PC-9 (cell line): Measurements from ENCODE around the gene FLNC. TPM values are rescaled to one million over a fixed set of nuclear protein-coding genes. Genes with fewer than 3 reads are reported as not detected.

Source experiments
- BruUV-seq: library from RNA; stranded (reverse); fragments of 400-500 nt; replicated peaks from 2 replicates; lab custom pipeline; 2021; lab: Mats Ljungman, UMichigan
- CTCF ChIA-PET: fragments of 300-600 bp; sonication (Branson Sonifier 250); formaldehyde crosslinking; loops from one replicate; lab custom pipeline; 2022; ENCODE audit warnings: antibody characterized with exemption; lab: Charles Lee
- POLR2A ChIA-PET: fragments of 300-600 bp; sonication (Branson Sonifier 250); formaldehyde crosslinking; loops from one replicate; lab custom pipeline; 2022; ENCODE audit warnings: antibody characterized with exemption; ENCODE audit not compliant: unreplicated experiment; lab: Charles Lee
- DNase-seq, 2 experiments: peaks; one replicate each; pipeline versions ENCODE4 v3.0.0 to v3.0.0-alpha.2; 2015 to 2022; ENCODE audit warnings: mixed read lengths in 1 of 2
- H2AFZ ChIP-seq: fragments of 200-600 bp; sonication (generic); 2 replicates; pipeline ENCODE4 v1.8.1; 2017; ENCODE audit warnings: antibody characterized with exemption
- H3F3A ChIP-seq: fragments of 200-600 bp; sonication (generic); 2 replicates; pipeline ENCODE4 v1.8.1; 2017; ENCODE audit warnings: antibody characterized with exemption, mild to moderate bottlenecking, low read depth; ENCODE audit not compliant: insufficient read depth
- H3K27ac ChIP-seq: fragments of 200-600 bp; sonication (generic); 2 replicates; pipeline ENCODE4 v1.6.1; 2016; ENCODE audit warnings: mixed run types
- H3K27me3 ChIP-seq: fragments of 200-600 bp; sonication (generic); 2 replicates; pipeline ENCODE4 v1.6.1; 2016; ENCODE audit warnings: low read depth, mixed run types; ENCODE audit not compliant: insufficient read depth
- H3K36me3 ChIP-seq: fragments of 200-600 bp; sonication (generic); 2 replicates; pipeline ENCODE4 v1.6.1; 2016; ENCODE audit warnings: low read depth, mixed run types
- H3K4me1 ChIP-seq: fragments of 200-600 bp; sonication (generic); replicated peaks from 2 replicates; pipeline ENCODE4 v1.6.1; 2016; ENCODE audit warnings: mixed run types; ENCODE audit not compliant: insufficient read depth
- H3K4me2 ChIP-seq: fragments of 200-600 bp; sonication (generic); 2 replicates; pipeline ENCODE4 v1.6.1; 2017; ENCODE audit warnings: mixed run types
- H3K4me3 ChIP-seq: fragments of 200-600 bp; sonication (generic); 2 replicates; pipeline ENCODE4 v1.6.1; 2016; ENCODE audit warnings: mixed run types
- H3K79me2 ChIP-seq: fragments of 200-600 bp; sonication (generic); 2 replicates; pipeline ENCODE4 v1.6.1; 2017; ENCODE audit warnings: low read depth, mixed run types
- H3K9me2 ChIP-seq: fragments of 200-600 bp; sonication (generic); 2 replicates; pipeline ENCODE4 v1.8.1; 2017; ENCODE audit warnings: mild to moderate bottlenecking; ENCODE audit not compliant: insufficient read depth
- H3K9me3 ChIP-seq: fragments of 200-600 bp; sonication (generic); 2 replicates; pipeline ENCODE4 v1.8.1; 2016; ENCODE audit warnings: low read depth; ENCODE audit not compliant: insufficient read depth
- H4K20me1 ChIP-seq: fragments of 200-600 bp; sonication (generic); 2 replicates; pipeline ENCODE4 v1.8.1; 2017; ENCODE audit not compliant: insufficient read depth
- CTCF ChIP-seq: fragments of 200-600 bp; sonication (generic); conservative IDR thresholded peaks from 2 replicates; pipeline ENCODE4 v1.6.1; 2017; ENCODE audit warnings: mixed run types, antibody characterized with exemption, mild to moderate bottlenecking, moderate library complexity
- EZH2 ChIP-seq: fragments of 200-600 bp; sonication (generic); IDR thresholded peaks from 2 replicates; pipeline ENCODE4 v1.8.0; 2017; ENCODE audit warnings: antibody characterized with exemption, low read depth
- intact Hi-C: fragments of 100-400 bp; cut with micrococcal nuclease; formaldehyde crosslinking; loops from one replicate; pipeline ENCODE4 v1.10.0; 2022; ENCODE audit not compliant: unreplicated experiment
- total RNA-seq: library from RNA; stranded (reverse); gene quantifications from 2 replicates; pipeline ENCODE4 v1.2.3, GENCODE V29; 2021

The FLNC gene
- total RNA-seq, 1 experiment from 2014 or later: 75.5 TPM

GRCh38 chr7:128895320-128895719 lies 65.1 kb downstream of the FLNC start:
- H3K4me2 ChIP-seq: no peak overlapping the region
- H3K4me3 ChIP-seq: no peak overlapping the region
- ChIA-PET POLR2A (no interaction called here), CTCF (no interaction called here)
- H3K9me3 ChIP-seq: no peaks in the 10 kb centered on the region
- no peak overlapping the region for H3K27ac ChIP-seq
- H4K20me1 ChIP-seq: no peaks in the 10 kb centered on the region
- no TSS peak for BruUV-seq
- DNase-seq: no peak
- no peaks in the 10 kb centered on the region; the same call in 1 of the 2 replicates for H3K79me2 ChIP-seq
- 0 out of 2 replicates have a peak, but pooled peaks cover 5% of the 10 kb centered on the region for H3K36me3 ChIP-seq
- no peak overlapping the region for H2AFZ ChIP-seq
- intact Hi-C loops: no loop called here
- TF ChIP-seq CTCF (no peak), EZH2 (no peak)
- H3K9me2 ChIP-seq: no peaks in the 10 kb centered on the region
- peaks cover 32% of the 10 kb centered on the region; the same call in 1 of the 2 replicates for H3F3A ChIP-seq
- no peaks in the 10 kb centered on the region for H3K27me3 ChIP-seq
- peaks cover 32% of the 10 kb centered on the region for H3K4me1 ChIP-seq

GRCh38 chr7:128899392-128899791 lies 69.2 kb downstream of the FLNC start:
- DNase-seq: no peak
- ChIA-PET CTCF (interaction anchor here (0.5 kb wide), 1 partner anchor 44 kb away, joined by 6 read pairs; no protein-coding TSS in a partner anchor), POLR2A (no interaction called here)
- H3K27ac ChIP-seq: no peak overlapping the region
- H4K20me1 ChIP-seq: no peaks in the 10 kb centered on the region
- no peak overlapping the region for H3K4me3 ChIP-seq
- H3F3A ChIP-seq: peaks cover 33% of the 10 kb centered on the region; the same call in 1 of the 2 replicates
- H3K9me2 ChIP-seq: no peaks in the 10 kb centered on the region
- no TSS peak for BruUV-seq
- H3K4me1 ChIP-seq: peaks cover 26% of the 10 kb centered on the region
- no peak overlapping the region for H3K4me2 ChIP-seq
- H3K79me2 ChIP-seq: no peaks in the 10 kb centered on the region
- no peak for TF ChIP-seq EZH2
- no peak for TF ChIP-seq CTCF
- H3K9me3 ChIP-seq: no peaks in the 10 kb centered on the region
- H2AFZ ChIP-seq: no peak overlapping the region
- no peaks in the 10 kb centered on the region for H3K27me3 ChIP-seq
- H3K36me3 ChIP-seq: 0 out of 2 replicates have a peak, but pooled peaks cover 5% of the 10 kb centered on the region
- intact Hi-C loops: no loop called here

- no TSS peak for BruUV-seq
- Histone ChIP-seq H3K4me1 (peaks cover 27% of the 10 kb centered on the region), H3F3A (peaks cover 33% of the 10 kb centered on the region; the same call in 1 of the 2 replicates), H2AFZ (no peak overlapping the region), H3K9me3 (no peaks in the 10 kb centered on the region), H3K79me2 (no peaks in the 10 kb centered on the region), H3K4me3 (no peak overlapping the region), H3K4me2 (no peak overlapping the region), H3K9me2 (no peaks in the 10 kb centered on the region), H3K36me3 (0 out of 2 replicates have a peak, but pooled peaks cover 5% of the 10 kb centered on the region), H4K20me1 (no peaks in the 10 kb centered on the region), H3K27ac (no peak overlapping the region), H3K27me3 (no peaks in the 10 kb centered on the region)
- intact Hi-C loops: no loop called here
- no peak for TF ChIP-seq CTCF
- no peak for TF ChIP-seq EZH2
- CTCF ChIA-PET: no interaction called here
- POLR2A ChIA-PET: no interaction called here
- DNase-seq: no peak
Measured at GRCh38 chr7:128900237-128900636, 70.0 kb downstream of the FLNC start.
